Superior temporal gyrus (tissue), 1 donor: ENCODE measurements around the gene UNC5C.
A peak's percentile ranks its signal among the peaks of the same experiment; 100 is the strongest.

Experiments used
- DNase-seq: peaks from one replicate; pipeline ENCODE4 v3.0.0-alpha.2; 2016; ENCODE audit errors: extremely low spot score

Gene UNC5C

GRCh38 chr4:95348418-95348817 is 200.4 kb downstream of the UNC5C start:
- DNase-seq, result no peak

GRCh38 chr4:95343235-95343634 is 205.5 kb downstream of the UNC5C start:
- DNase-seq, result no peak

- DNase-seq, result no peak
Measured at GRCh38 chr4:95340191-95340590, 208.6 kb downstream of the UNC5C start.

GRCh38 chr4:95325665-95326064 is 223.1 kb downstream of the UNC5C start:
- DNase-seq, result no peak

- no peak for DNase-seq
Measured at GRCh38 chr4:95319169-95319568, 229.6 kb downstream of the UNC5C start.

GRCh38 chr4:95318483-95318882 is 230.3 kb downstream of the UNC5C start:
- DNase-seq, result no peak

GRCh38 chr4:95318044-95318443 is 230.7 kb downstream of the UNC5C start:
- DNase-seq, result no peak

- peak; percentile 71 for DNase-seq
Measured at GRCh38 chr4:95317085-95317793, 231.5 kb downstream of the UNC5C start.

- no peak for DNase-seq
Measured at GRCh38 chr4:95314573-95314972, 234.2 kb downstream of the UNC5C start.

- peak; percentile 83 for DNase-seq
Measured at GRCh38 chr4:95304898-95305297, 243.9 kb downstream of the UNC5C start.

GRCh38 chr4:95300304-95300703 is 248.5 kb downstream of the UNC5C start:
- DNase-seq, result no peak

GRCh38 chr4:95296052-95296451 is 252.7 kb downstream of the UNC5C start:
- no peak for DNase-seq

GRCh38 chr4:95295157-95295556 is 253.6 kb downstream of the UNC5C start:
- no peak for DNase-seq

GRCh38 chr4:95294321-95294720 is 254.5 kb downstream of the UNC5C start:
- no peak for DNase-seq

- DNase-seq, result no peak
Measured at GRCh38 chr4:95293014-95293413, 255.8 kb downstream of the UNC5C start.

GRCh38 chr4:95290702-95291101 is 258.1 kb downstream of the UNC5C start:
- peak; percentile 68 for DNase-seq

- DNase-seq, result no peak
Measured at GRCh38 chr4:95289028-95289634, 259.6 kb downstream of the UNC5C start.

GRCh38 chr4:95288552-95288951 is 260.2 kb downstream of the UNC5C start:
- no peak for DNase-seq

- DNase-seq, result no peak
Measured at GRCh38 chr4:95285797-95286196, 263.0 kb downstream of the UNC5C start.

GRCh38 chr4:95284655-95285054 is 264.1 kb downstream of the UNC5C start:
- DNase-seq, result no peak

GRCh38 chr4:95283320-95283719 is 265.5 kb downstream of the UNC5C start:
- no peak for DNase-seq

GRCh38 chr4:95272797-95273196 is 276.0 kb downstream of the UNC5C start:
- DNase-seq, result no peak

- DNase-seq, result no peak
Measured at GRCh38 chr4:95272036-95272435, 276.7 kb downstream of the UNC5C start.
